Colonic mucosa (tissue), 4 donors: Measurements from ENCODE around the gene ADGRV1. TPM values are rescaled to one million over a fixed set of nuclear protein-coding genes. Genes with fewer than 3 reads are reported as not detected.

Experiments
- DNase-seq: peaks from one replicate; pipeline ENCODE4 v3.0.0-alpha.2; 2020
- H3K27ac ChIP-seq: fragments of 200-600 bp; one replicate; pipeline ENCODE4 v1.8.0; 2021
- H3K27me3 ChIP-seq: fragments of 200-600 bp; one replicate; pipeline ENCODE4 v1.8.0; 2021
- H3K36me3 ChIP-seq: fragments of 200-600 bp; one replicate; pipeline ENCODE4 v1.8.0; 2021
- H3K4me1 ChIP-seq: fragments of 200-600 bp; one replicate; pipeline ENCODE4 v1.8.0; 2021; ENCODE audit warnings: mild to moderate bottlenecking
- H3K4me3 ChIP-seq: fragments of 200-600 bp; one replicate; pipeline ENCODE4 v1.8.0; 2021
- H3K9ac ChIP-seq, 2 donors: one replicate each; pipeline ENCODE4 v1.7.0; 2013; ENCODE audit warnings: control low read depth in 2 of 2, low read depth in 2 of 2, low read length in 2 of 2
- H3K9me3 ChIP-seq: fragments of 200-600 bp; one replicate; pipeline ENCODE4 v1.8.0; 2021
- CTCF ChIP-seq: fragments of 200-600 bp; IDR thresholded peaks from one replicate; pipeline ENCODE4 v1.8.0; 2022; ENCODE audit warnings: antibody characterized with exemption, mild to moderate bottlenecking
- intact Hi-C: fragments of 100-400 bp; cut with DNase I; formaldehyde crosslinking; loops from one replicate; pipeline ENCODE4 v1.14.1; 2022
- total RNA-seq, 2 donors: library from RNA; stranded (reverse); fragmentation: NEBNext Ultra II Directional in 1 of 2; extraction: Animal tissue kit (Norgen Biotek cat#: 25700) in 1 of 2; gene quantifications; one replicate each; pipeline ENCODE4 v1.2.1, GENCODE V29; 2021
- donor health status: healthy.
- donor health status: DM: no; HTN: no; CAD: no.
- donor health status: DM: no; HTN: no; CAD: no.

The ADGRV1 gene
- total RNA-seq, 2 donors from 2014 or later: 5.1 to 12.9 TPM

GRCh38 chr5:90866915-90867731 is 308.5 kb downstream of the ADGRV1 start:
- Histone ChIP-seq H3K9ac (no peak overlapping the region), H3K27ac (no peak overlapping the region), H3K4me3 (no peak overlapping the region), H3K27me3 (no peaks in the 10 kb centered on the region), H3K9me3 (no peaks in the 10 kb centered on the region), H3K36me3 (no peaks in the 10 kb centered on the region), H3K4me1 (no peaks in the 10 kb centered on the region)
- no peak for TF ChIP-seq CTCF
- DNase-seq: no peak
- intact Hi-C loops: loop anchor here (5.0 kb wide), 4 partner anchors 65 to 550 kb away; no protein-coding TSS in a partner anchor

GRCh38 chr5:90868799-90869198 is 310.2 kb downstream of the ADGRV1 start:
- Histone ChIP-seq H3K4me1 (no peaks in the 10 kb centered on the region), H3K36me3 (no peaks in the 10 kb centered on the region), H3K27ac (no peak overlapping the region), H3K9me3 (no peaks in the 10 kb centered on the region), H3K4me3 (no peak overlapping the region), H3K27me3 (no peaks in the 10 kb centered on the region), H3K9ac (no peak overlapping the region)
- no peak for DNase-seq
- no peak for TF ChIP-seq CTCF
- intact Hi-C loops: loop anchor here (5.0 kb wide), 4 partner anchors 64 to 549 kb away; no protein-coding TSS in a partner anchor

- Histone ChIP-seq H3K4me1 (no peaks in the 10 kb centered on the region), H3K36me3 (no peaks in the 10 kb centered on the region), H3K9ac (no peak overlapping the region), H3K9me3 (no peaks in the 10 kb centered on the region), H3K27me3 (no peaks in the 10 kb centered on the region), H3K27ac (no peak overlapping the region), H3K4me3 (no peak overlapping the region)
- no peak for DNase-seq
- intact Hi-C loops: loop anchor here (10.0 kb wide), 1 partner anchor 353 kb away; no protein-coding TSS in a partner anchor
- TF ChIP-seq CTCF: no peak
Measured at GRCh38 chr5:90871391-90871991, 312.9 kb downstream of the ADGRV1 start.

- no peaks in the 10 kb centered on the region for H3K27me3 ChIP-seq
- intact Hi-C loops: loop anchor here (10.0 kb wide), 1 partner anchor 352 kb away; no protein-coding TSS in a partner anchor
- H3K9ac ChIP-seq: no peak overlapping the region
- H3K4me3 ChIP-seq: no peak overlapping the region
- H3K9me3 ChIP-seq: no peaks in the 10 kb centered on the region
- no peak for TF ChIP-seq CTCF
- no peaks in the 10 kb centered on the region for H3K36me3 ChIP-seq
- DNase-seq: no peak
- H3K4me1 ChIP-seq: no peaks in the 10 kb centered on the region
- H3K27ac ChIP-seq: no peak overlapping the region
Measured at GRCh38 chr5:90873033-90873517, 314.5 kb downstream of the ADGRV1 start.

GRCh38 chr5:90874066-90874465 is 315.5 kb downstream of the ADGRV1 start:
- Histone ChIP-seq H3K36me3 (no peaks in the 10 kb centered on the region), H3K4me1 (no peaks in the 10 kb centered on the region), H3K4me3 (no peak overlapping the region), H3K9ac (no peak overlapping the region), H3K27ac (no peak overlapping the region), H3K27me3 (no peaks in the 10 kb centered on the region), H3K9me3 (no peaks in the 10 kb centered on the region)
- no peak for TF ChIP-seq CTCF
- DNase-seq: no peak
- intact Hi-C loops: loop anchor here (10.0 kb wide), 1 partner anchor 351 kb away; no protein-coding TSS in a partner anchor
